AG10803 (cell line): ENCODE data around the gene UGT3A1.
A peak's percentile ranks its signal among the peaks of the same experiment; 100 is the strongest.

ENCODE experiments used
- DNase-seq: peaks from one replicate; pipeline ENCODE4 v3.0.0; 2010; ENCODE audit warnings: low read depth
- H3K4me3 ChIP-seq: 2 replicates; pipeline ENCODE4 v1.5.1; 2011; ENCODE audit warnings: mild to moderate bottlenecking, low read length, control low read depth
- TF ChIP-seq, protein P1 (sequence below): conservative IDR thresholded peaks from 2 replicates; pipeline ENCODE4 v1.5.1; 2011; ENCODE audit warnings: mild to moderate bottlenecking, low read length, control low read depth, inconsistent platforms

Gene UGT3A1

DNA sequence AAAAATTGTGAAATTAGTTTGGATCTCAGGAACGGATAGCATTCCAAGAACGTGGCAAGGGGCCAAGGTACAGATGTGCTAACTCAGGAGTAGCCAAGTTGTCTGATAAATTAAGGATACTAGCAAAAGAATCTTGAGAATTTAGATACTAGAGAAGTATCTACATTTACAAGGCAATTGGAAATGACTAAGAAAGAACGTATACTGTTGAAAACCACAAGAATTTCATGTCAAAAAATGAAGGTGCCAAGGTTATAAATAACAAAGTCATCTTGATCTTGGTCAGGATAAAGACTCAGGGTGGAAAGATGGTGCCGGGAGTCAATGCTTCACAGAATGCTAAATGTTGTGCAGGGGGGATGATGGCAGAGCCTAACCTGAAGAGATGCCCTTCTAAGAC, 72.0 kb downstream of the UGT3A1 start:
- DNase-seq: peak; percentile 99
- TF ChIP-seq, protein P1, sequence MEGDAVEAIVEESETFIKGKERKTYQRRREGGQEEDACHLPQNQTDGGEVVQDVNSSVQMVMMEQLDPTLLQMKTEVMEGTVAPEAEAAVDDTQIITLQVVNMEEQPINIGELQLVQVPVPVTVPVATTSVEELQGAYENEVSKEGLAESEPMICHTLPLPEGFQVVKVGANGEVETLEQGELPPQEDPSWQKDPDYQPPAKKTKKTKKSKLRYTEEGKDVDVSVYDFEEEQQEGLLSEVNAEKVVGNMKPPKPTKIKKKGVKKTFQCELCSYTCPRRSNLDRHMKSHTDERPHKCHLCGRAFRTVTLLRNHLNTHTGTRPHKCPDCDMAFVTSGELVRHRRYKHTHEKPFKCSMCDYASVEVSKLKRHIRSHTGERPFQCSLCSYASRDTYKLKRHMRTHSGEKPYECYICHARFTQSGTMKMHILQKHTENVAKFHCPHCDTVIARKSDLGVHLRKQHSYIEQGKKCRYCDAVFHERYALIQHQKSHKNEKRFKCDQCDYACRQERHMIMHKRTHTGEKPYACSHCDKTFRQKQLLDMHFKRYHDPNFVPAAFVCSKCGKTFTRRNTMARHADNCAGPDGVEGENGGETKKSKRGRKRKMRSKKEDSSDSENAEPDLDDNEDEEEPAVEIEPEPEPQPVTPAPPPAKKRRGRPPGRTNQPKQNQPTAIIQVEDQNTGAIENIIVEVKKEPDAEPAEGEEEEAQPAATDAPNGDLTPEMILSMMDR: no peak

DNA sequence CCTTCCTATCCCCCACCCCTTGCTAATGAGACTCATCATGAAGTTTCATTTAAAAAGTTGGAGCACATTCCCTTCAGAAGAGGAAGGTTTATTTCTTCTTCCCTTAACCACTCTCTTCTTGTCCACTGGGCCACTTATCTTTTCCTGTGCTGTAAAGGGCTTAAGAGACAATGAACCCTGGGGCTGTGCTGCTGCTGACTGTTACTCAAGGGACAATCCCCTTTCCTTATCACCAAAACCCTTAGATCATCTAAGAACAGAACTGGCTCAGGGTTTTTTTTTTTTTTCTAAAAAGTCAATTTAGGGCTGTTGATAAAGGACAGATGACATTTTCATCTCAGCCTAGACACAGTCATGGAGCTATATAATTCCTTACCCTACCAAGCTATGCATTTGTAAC, 82.4 kb downstream of the UGT3A1 start:
- no peak for DNase-seq
- no peak overlapping the region for H3K4me3 ChIP-seq
- TF ChIP-seq, protein P1: no peak

More for the DNA sequence above, 72.0 kb downstream of the UGT3A1 start:
- no peak overlapping the region for H3K4me3 ChIP-seq

DNA sequence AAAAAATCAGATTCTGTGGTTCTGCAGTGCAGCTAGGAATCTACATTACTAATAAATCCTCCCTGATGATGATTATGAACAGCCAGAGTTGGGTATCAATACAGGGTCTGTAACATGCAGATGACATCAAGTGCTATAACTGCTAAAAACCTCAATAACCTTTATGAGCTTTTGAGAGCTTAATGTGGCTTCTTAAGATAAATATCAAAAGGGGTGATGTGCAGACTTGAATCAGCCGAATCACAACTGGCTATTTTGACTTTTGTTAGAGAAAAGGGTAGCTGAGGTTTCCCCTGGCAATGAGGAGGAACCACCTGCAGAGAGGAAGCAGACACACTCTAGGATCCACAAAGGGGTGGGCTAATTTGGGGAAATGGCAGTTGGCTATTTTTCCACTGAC, 83.0 kb downstream of the UGT3A1 start:
- TF ChIP-seq, protein P1: no peak
- H3K4me3 ChIP-seq: no peak overlapping the region
- no peak for DNase-seq

DNA sequence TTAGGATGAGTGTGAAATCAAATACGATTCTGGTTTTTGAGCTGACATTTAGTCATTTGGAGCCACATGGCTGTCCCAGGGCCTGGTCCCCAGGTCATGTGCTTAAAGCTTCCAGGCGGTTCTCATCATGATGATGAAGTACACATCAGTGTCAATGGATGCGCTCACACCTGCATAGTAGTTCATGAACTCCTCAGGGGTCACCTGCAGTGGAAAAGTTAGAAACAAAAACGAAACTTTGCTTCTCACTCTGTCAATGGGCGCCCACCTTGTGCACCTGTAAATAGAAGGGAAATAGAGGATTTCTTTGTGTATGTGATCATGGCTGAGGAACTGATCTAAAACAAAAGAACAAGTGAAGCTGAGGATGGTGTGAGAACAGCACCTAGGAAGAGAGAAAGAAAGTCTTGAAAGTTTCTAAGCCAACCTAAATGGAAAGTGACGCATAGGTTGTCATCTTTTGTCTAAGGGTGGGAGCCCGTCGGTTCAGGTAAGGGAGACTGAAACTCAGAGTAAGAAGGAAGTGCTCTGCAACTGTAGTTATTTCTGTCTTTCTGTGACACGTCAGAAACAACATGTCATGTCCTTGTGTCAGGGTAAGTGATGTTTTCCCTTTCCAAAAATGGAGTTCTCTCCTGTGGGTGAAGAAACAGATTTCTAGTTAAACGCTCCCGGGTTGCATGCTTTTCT, 86.6 kb downstream of the UGT3A1 start:
- H3K4me3 ChIP-seq: no peak overlapping the region
- TF ChIP-seq, protein P1: no peak
- no peak for DNase-seq

DNA sequence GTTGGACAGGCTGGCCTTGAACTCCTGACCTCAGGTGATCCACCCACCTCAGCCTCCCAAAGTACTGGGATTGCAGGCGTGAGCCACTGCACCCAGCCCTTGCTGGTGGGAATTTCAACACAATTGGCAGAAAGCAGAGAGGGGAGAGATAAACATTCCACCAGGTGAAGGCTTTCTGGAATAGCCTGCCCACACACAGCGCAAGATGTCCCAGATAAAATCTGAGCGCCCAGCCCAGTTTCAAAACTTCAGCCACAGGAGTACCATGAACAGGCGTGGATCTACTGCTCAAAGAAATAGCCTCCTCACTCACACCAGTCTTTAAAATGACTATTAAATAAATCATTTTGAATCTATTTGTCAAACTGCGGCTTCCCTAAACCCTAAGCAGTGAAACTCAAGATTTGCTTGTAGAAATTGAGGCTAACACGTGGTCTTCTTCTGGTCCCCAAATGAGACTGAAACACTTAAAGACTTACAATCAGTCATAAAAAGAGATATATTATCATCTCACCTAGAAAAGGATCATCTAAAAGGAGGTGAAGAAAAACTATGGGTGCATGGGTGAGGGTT, 87.5 kb downstream of the UGT3A1 start:
- H3K4me3 ChIP-seq: no peak overlapping the region
- DNase-seq: no peak
- TF ChIP-seq, protein P1: no peak

DNA sequence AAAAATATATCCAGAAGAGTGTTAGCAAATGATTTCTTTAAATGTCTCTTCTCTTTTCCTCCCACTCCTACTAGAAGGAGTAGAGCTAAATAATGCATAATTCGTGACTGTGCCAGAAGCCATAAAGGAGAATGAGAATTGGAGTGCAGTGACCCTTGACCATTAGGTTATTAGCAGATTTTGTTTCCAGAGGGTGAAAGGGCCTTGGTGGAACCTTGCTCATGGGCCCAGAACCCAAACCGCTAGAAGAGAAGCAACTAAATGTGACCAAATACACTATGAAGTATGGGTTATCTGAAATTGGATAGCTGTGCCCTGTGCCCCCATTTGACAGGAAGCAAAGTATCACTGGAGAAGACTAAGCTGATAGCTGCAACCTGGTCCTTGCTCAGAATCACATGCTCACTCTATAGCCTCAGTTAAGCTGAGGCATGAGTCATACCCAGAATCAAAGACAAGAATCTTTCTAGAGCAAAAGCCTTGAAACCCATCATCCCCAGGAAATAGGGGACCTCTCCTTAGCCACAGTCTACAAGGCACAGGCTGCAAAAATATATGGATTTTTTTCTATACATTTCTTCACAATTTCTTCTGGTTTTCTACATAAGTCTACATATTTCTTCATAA, 89.0 kb downstream of the UGT3A1 start:
- TF ChIP-seq, protein P1: no peak
- DNase-seq: no peak
- H3K4me3 ChIP-seq: no peak overlapping the region
